ENCODE measurements around the gene CLSTN1.
"Not testable (repeated sequence)": the region's sequence is repeated elsewhere in the genome, so short reads cannot be mapped to it uniquely, and the experiment has no call there.

CLSTN1 gene

GRCh38 chr1:9760824-9761223, 62.9 kb downstream of the CLSTN1 start:
- DNase-seq = no peak

GRCh38 chr1:9759939-9760338, 63.8 kb downstream of the CLSTN1 start:
- DNase-seq = no peak

- DNase-seq = no peak
Observed at GRCh38 chr1:9758559-9759121, 65.1 kb downstream of the CLSTN1 start.

- DNase-seq = no peak
Observed at GRCh38 chr1:9755441-9755995, 68.2 kb downstream of the CLSTN1 start.

GRCh38 chr1:9753121-9753531, 70.6 kb downstream of the CLSTN1 start:
- DNase-seq = peak; percentile 5

- DNase-seq = no peak
Observed at GRCh38 chr1:9751971-9752370, 71.8 kb downstream of the CLSTN1 start.

GRCh38 chr1:9749361-9749760, 74.4 kb downstream of the CLSTN1 start:
- no peak for DNase-seq

GRCh38 chr1:9748391-9748790, 75.4 kb downstream of the CLSTN1 start:
- not testable (repeated sequence) for DNase-seq

GRCh38 chr1:9746651-9747050, 77.1 kb downstream of the CLSTN1 start:
- no peak for DNase-seq

- DNase-seq = no peak
Observed at GRCh38 chr1:9746211-9746610, 77.6 kb downstream of the CLSTN1 start.

GRCh38 chr1:9744106-9744799, 79.5 kb downstream of the CLSTN1 start:
- DNase-seq = no peak

- no peak for DNase-seq
Observed at GRCh38 chr1:9737671-9738070, 86.1 kb downstream of the CLSTN1 start.

GRCh38 chr1:9737057-9737456, 86.7 kb downstream of the CLSTN1 start:
- no peak for DNase-seq

GRCh38 chr1:9736241-9736640, 87.5 kb downstream of the CLSTN1 start:
- DNase-seq = no peak

- DNase-seq = no peak
Observed at GRCh38 chr1:9735800-9736199, 88.0 kb downstream of the CLSTN1 start.

GRCh38 chr1:9733160-9733789, 90.5 kb downstream of the CLSTN1 start:
- DNase-seq = no peak

GRCh38 chr1:9732123-9732971, 91.4 kb downstream of the CLSTN1 start:
- DNase-seq = no peak

GRCh38 chr1:9731561-9731960, 92.2 kb downstream of the CLSTN1 start:
- no peak for DNase-seq

GRCh38 chr1:9731051-9731537, 92.7 kb downstream of the CLSTN1 start:
- DNase-seq = no peak

- DNase-seq = no peak
Observed at GRCh38 chr1:9730096-9730901, 93.5 kb downstream of the CLSTN1 start.

GRCh38 chr1:9729523-9729922, 94.2 kb downstream of the CLSTN1 start:
- DNase-seq = no peak

Data from NCI-H1105 (cell line).